Stimulated activated CD4-positive, alpha-beta T cell treated with anti-CD3 and anti-CD28 coated beads, TNF-alpha, amount 100 ng/mL, for 4 hours (primary cell): Measurements from ENCODE around the gene CMTM1.
A peak's percentile ranks its signal among the peaks of the same experiment; 100 is the strongest.
"Not testable (repeated sequence)": the region's sequence is repeated elsewhere in the genome, so short reads cannot be mapped to it uniquely, and the experiment has no call there.

Source experiments
- DNase-seq, 3 experiments: peaks; one replicate each; pipeline ENCODE4 v3.0.0-alpha.2; 2020; ENCODE audit warnings: low read depth in 3 of 3

CMTM1 gene

DNA sequence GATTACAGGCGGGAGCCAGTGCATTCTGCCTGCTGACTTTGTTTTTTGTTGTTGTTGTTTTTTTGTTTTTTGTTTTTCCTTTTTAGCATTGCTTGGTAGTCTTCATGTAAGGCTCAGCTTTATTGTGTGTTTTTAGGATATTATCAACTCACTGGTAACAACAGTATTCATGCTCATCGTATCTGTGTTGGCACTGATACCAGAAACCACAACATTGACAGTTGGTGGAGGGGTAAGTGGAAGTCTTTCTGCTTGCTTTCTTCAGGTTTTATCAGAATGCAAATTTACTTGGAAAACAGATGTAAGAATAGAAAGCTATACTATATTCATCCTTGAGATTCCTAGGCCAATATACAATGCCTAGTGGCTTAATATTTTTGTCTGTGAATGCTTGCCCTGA is 3.3 kb upstream of the CMTM1 start:
- DNase-seq = no peak

DNA sequence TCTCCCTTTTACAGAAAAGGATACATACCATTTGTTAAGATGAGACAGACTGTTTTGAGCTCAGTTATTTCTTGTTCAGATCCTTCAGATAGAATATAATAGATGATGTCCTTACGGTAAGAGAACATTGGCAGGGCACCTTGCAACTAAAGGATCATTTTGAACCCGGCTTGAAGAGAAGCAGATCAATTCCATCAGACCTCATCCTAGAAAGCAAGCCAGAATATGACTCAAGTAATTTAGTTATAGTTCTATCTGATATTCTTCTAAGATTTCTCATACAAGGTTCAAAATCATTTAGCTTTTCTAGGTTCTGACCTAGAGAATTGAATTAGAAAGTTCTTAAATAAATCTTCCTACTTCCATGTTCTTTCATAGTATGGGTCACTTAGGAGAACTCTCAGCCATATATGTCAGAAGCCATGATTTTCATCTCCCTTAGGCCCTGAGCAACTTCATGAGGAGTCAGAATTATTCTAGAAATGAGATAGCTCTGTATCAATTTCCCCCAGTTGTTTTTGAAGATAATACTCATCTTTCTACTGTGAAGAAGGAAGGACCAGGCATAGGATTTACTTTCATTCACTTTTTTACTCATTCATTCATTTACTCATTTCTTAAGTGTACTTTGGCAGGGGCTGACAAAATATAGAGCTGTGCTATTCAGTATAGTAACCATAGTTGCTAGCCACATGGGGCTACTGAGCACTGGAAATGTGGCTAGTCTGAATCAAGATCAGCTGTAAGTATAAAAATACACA is 2.5 kb upstream of the CMTM1 start:
- DNase-seq = no peak

DNA sequence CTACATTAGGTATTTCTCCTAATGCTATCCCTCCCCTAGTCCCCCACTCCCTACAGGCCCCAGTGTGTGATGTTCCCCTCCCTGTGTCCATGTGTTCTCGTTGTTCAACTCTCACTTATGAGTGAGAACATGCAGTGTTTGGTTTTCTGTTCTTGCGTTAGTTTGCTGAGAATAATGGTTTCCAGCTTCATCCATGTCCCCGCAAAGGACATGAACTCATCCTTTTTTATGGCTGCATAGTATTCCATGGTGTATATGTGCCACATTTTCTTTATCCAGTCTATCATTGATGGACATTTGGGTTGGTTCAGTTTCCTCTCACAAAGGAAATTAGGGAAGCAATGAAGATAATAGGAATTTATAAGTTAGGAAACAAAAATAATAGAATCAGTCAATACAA is 1.0 kb downstream of the CMTM1 start:
- not testable (repeated sequence) for DNase-seq

DNA sequence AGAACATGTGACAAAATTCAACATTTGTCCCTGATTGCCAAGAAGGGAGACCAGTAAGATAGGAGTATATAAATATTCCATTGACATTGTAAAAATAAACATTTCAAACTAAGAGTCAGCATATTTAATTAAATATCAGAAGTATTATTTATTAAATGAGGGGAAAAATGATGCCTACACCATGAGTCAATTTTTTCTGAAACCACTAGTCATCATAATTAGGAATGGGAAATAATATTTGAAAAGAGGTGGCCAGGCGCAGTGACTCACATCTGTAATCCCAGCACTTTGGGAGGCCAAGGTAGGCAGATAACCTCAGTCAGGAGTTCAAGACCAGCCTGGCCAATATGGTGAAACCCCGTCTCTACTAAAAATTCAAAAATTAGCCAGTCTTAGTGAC is 2.1 kb downstream of the CMTM1 start:
- DNase-seq = no peak

DNA sequence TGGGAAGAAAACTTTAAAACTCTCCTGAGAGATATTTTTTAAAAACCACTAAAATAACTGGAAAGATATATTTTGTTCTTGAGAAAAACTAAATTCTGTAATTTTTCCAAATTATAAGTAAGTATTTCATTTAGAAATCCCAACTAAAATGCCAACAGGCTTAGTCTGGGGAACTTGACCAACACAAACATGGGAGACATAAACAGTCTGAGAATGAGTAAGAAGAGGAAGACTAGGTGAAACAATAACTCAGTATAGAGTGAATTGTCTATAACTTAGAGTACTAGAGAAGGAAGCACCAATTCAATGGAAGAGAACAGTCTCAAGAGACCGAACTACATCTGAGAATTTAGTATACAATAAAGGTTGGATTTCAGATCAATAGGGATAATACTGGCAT is 2.9 kb downstream of the CMTM1 start:
- DNase-seq = no peak

DNA sequence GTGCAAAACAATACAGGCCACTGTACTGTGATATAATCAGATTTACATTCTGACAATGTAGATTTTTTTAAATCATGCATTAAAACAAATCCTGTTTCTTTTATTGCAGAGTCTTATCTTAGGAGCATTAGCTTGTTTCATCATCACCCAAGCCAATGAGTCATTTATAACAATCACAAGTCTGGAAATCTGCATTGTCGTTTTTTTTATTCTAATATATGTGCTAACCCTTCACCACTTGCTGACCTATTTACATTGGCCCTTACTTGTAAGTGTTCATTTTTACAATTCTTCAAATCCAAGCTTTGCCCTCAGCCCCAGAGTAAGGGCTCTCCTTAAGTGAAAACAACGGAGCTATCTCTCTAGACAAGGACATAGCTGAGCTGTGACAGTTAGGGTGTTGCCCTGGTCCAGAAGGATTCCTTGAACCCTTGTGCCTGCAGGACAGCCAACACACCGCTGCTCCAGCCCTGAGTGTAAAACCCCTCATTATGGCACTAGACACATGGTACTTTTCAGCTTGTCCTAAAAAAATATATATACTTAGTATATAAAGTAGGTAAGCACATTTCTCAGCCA is 3.7 kb downstream of the CMTM1 start:
- DNase-seq = no peak

DNA sequence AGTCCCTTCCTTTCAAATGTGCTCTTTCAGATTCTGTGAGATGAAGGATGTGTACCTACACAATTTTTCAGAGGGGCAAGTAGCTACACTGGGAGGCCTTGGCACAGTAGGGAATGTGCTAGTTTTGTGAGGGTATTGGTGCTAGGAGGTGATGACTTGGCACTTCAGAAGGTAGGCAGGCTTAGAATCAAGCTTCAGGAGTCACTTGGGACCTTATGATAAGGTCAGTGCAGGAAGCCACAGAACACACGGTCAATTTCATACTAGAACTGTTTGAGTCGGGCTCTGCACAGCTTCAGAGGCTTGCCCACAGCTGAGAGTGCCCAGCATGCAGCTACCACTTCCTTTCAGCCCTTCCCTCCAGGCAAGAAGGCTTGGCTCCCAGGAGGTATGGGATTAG is 6.1 kb downstream of the CMTM1 start:
- DNase-seq = no peak

DNA sequence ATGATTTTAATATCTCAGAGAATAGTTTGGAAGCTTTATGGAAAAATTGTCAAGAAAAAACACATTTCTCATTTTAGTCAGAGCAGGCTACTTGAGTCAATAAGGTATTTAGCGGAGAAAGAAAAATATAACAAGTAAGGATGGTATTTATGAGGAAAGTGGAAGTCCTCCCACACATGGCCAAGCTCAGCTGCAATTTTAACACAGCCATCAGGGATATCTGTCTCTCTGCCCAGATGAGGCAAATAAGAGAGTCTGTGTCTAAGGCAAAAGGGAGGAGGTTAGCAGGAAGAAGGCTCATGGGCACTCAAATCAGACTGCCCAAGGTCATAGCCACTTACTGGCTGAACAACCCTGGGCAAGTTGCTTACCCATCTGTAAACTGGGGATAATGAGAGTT is 7.8 kb downstream of the CMTM1 start:
- DNase-seq = no peak

DNA sequence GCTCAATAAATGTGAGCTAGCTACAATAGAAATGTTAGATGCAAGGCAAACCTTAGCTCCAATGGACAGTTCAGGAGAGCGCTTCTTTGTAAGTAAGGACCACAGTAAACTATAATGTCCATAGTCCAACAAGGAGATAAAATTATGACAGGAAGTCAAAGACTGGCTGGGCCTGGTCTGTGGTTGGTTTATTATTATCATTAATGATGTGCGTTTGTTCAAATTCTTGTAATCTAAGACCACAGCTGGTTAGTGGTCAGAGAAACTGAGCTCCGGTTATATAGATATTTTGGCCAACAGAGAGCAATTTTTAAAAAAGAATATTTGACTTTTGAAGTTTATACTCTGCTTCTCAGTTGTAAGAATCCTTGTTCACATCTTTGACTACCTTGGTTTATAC is 8.3 kb downstream of the CMTM1 start:
- DNase-seq = no peak

DNA sequence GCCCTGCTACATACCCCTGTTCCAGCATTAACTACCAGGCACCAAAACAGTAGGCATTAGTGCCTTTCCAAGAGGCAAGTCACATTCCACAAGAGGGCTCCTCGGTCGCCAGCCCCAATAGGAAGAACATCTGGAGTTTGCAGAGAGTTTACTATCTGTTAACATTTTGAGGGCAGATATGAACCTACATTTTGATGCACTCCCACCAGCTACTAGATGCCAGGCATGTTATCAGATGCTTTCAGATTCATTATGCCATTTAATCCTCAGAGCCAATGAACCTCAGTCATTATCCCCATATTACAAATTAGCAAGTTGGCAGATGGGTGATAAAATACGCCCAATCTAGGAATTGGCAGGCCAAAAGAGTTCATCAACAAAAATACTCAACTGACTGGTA is 8.8 kb downstream of the CMTM1 start:
- DNase-seq = no peak

DNA sequence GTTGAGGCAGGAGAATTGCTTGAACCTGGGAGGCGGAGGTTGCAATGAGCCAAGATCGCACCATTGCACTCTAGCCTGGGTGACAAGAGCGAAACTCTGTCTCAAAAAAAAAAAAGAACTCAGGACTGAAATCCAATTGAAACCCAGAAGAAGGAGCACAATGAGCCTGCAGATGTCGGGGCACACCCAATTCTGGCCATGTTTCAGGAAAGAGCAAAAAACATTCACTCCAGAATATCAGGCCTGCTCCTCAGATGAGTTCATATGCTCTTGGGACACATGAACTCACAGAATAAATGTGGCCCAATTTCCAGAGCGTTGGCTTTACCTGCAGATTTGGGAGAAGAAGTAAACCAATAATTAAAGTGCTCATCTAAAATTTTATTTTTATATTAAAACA is 10.1 kb downstream of the CMTM1 start:
- DNase-seq = no peak

DNA sequence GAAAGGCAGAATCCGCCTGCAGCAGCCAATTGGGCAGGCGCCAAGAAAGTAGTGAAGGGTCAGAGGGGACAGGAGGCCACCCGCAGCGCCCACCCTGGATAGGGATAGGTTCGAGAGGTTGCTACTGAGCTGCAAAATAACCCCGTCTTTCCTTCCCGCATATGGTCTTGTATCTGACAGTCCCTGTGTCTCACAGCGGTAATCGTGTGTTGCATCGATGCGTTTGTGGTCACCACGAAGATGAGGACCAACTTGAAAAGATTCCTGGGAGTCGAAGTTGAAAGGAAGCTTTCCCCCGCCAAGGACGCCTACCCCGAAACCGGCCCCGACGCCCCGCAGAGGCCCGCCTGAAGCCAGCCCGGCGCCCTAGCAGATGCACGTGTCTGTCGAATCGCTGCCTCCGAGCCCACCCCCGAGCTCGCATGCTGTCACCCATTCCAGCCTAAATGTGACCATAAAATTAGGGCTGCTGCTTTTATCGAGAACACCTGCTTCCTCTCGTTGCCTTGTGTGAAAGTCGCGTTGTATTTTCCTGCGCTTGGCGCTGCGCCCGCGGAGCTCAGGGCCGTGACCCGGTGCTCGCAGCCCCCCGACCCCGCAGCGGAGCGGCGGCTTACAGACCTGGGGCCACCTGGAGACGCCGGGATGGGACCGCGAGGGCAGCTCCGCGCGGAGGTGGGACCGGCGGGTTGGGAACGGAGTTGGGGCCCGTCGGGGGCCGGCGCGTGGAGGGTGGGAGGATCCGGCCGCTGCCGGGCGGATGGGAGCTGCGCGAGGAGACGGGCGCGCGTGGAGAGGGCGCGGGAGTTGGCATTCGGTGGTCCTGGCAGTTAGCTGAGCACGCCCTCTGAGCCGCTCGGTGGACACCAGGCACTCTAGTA is 12.7 kb downstream of the CMTM1 start, which contains the start of gene CMTM2:
Gene CMTM2, plus strand, starts transcription at position 813 of the 881 bp plus-strand sequence. CDS start 145 bp downstream, outside the sequence.
- no peak for DNase-seq

DNA sequence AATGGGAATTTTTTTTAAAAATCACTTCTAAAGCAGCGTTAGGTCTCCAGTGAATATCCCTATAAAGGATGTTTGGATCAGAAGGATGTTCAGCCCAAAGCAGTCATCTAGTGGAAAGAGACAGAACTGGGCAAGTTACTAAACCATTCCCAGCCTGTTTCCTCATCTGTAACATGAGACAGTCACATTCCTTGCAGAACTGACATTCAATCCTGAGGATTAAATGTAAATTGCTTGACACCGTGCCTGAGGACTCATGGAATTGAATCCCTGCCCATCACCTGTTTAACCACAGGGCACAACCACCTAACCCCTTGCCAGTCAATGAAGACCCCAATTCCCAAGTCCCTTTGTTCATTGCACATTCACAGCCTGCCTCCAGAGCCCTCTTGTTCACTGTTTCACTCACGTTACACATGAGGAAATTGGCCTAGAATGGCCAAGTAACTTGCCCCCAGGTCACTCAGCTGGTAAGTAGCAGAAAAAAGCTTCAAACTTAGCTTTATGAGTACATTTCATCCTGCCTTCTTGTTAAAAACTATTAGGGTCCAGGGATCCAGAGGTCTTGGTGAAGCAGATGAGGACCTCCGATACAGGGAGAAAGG is 14.5 kb downstream of the CMTM1 start:
- DNase-seq = no peak

DNA sequence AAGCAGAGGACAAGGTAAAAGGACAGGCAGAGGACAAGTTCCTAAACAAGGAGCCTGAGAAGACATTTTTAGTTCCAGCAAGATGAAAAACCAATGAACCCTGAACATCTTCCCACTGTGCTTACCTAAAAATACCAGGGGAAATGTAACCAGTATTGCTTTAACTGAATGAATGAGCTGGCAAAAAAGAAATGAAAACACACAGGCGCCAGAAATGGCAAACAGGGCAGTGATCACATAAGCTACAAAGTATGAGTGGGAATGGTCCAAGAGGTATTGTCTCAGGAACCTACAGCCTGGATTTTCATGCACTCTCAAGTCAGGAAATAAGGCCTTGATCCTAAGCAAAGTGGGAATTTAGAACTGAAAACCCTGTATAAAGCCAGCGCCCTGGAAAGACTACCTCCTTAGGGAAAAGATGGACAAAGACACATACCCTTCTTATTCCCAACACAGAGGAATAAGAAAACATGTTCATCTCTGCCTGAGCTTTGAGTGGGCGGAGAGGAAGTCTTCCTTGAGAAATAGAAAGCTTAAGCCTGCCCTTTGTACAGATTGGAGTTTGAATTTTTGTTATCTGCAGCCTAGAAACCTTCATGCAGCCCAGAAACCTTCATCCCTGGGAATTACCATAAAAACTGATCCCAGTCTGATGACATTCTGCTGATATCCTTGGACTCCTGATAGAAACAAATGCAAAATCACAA is 15.2 kb downstream of the CMTM1 start:
- DNase-seq = no peak

DNA sequence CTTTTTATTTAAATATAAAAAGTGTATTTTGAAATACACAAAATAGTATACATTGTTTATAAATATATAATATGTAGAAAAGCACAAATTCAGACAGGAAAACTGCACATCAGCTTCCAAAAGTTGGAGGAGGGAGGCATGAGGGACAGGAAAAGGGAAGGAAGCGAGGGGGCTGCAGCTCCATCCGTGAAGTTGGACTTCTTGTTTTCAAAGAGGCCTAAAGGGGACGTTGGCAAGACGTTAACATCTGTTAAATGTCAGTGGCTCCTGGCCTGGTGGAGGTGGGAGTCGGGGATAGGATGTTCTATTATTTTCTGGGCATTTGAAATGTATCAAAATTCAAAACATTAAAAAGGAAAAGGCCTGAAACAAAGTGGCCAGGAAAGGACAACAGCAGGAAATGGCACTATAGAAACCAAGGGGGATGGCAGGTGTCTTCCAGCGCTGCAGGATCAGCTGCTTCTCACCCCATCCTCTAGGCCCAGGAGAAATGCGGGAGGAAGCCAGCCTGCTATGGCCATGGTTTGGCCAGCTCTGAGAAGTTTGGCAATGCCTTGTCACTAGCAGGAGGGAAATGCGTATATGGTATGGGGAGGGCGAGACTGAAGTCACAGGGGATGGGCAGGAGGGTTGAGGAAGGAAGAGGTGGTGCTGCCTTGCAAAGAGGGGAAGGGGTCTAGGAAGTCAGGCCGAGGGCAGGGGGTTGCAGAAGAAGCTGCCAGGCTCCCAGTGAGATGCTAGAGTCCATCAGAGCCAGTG is 19.4 kb downstream of the CMTM1 start:
- DNase-seq = no peak

DNA sequence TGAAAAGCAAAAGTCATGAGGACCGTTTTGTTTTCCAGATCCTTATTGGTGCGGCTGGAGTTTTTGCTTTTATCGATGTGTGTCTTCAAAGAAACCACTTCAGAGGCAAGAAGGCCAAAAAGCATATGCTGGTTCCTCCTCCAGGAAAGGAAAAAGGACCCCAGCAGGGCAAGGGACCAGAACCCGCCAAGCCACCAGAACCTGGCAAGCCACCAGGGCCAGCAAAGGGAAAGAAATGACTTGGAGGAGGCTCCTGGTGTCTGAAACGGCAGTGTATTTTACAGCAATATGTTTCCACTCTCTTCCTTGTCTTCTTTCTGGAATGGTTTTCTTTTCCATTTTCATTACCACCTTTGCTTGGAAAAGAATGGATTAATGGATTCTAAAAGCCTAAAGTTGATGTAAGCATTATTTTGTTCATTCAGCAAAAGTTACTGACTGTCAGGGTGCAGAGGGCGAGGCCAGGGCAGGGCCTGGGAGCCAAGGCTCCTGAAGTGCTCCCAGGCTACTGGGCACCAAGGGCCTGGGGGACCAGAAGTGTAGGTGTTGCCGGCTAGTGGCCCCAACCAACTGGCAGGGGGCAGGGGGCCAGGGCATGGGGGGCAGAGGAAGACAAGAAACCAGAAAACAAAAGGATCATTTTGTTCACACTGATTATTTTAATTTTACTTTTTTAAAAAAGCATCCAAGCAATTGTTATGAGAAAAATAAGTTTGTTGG is 21.8 kb downstream of the CMTM1 start:
- no peak for DNase-seq

DNA sequence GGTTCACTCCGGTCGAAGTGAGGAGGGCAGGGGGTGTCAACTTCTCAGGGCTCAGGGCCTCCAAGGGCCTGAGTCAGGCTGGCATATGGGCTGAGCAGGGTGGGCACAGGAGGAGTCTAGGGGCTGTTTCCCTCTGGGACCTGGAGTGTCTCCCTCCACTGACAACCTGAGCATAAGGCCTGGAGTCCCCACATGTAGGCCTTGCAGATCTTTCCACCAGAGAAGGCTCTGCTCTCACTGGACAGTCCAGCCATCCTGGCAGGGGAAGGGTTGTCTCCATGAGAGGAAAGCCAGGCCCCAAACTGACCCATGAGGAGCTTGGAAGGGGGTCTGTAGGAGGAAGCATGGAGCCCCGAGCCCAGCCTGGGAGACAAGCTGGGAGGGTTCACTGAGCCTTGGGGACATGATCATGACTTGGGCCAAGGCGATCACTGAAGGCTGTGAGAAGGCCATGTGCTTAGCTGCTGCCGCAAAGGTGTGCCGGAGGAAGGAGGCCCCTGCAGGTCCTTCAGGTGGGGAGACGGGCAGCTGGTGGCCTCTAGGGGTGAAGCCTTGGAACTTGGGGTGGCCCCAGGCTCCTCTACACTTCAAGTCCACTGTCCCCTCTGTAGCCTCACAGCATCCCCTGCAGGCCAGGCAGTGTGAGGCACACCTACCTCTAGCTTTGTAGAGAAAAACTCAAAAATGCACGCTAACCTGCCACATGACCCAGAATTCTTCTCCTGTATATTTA is 22.9 kb downstream of the CMTM1 start:
- peak in 2 of 3 experiments; percentile 26 to 41 for DNase-seq

DNA sequence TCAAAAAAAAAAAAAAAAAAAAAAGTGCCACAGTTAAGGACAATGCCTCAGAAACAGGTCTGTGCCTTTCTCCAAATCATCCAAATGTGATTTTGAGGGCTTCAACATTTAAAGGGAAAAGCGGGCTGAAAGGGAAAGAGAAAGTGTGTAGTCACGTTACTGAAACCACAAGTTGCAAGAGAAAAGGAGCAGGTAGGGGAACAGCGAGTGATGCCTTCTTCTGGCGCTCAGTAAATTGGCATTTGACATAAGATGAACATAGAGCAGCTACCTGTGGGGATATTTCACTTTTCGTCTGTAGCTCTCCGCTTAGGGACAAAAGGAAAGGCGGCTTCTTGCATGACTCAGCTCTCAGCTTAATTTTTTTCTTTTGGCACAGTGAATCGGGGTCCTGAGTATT is 24.1 kb downstream of the CMTM1 start:
- DNase-seq = no peak

DNA sequence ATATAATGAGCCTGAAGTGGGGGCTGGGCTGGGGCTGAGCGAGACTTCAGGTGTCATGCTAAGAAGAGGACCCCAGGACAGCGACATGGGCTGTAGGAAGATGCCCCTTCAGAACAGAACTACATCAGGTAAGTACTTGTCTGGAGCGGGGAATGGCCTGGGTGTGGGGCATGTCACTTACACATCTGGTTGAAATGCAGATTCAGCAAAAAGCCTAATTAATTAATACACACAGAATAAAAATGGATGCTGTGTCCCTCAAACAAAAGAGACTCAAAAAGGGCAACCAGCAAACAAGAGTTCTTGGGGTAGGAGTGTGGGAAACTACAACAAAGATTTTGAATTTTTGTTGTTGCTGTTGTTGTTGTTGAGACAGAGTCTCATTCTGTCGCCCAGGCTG is 24.8 kb downstream of the CMTM1 start:
- DNase-seq = no peak

DNA sequence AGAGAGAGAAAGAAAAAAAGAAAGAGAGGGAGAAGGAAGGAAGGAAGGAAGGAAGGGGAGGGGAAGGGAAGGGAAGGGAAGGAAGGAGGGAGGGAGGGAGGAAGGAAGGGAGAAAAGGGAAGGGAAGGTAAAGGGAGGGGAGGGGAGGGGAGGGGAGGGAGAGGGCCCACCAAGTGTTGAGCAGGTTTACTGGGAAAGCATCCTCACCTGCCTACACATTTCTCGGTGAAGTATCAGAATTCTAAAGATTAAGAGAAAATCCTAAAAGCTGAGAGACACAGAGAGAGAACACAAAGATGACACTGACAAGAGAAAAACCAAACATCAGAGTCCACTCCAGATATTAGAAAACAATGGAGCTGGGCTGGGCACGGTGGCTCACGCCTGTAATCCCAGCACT is 26.0 kb downstream of the CMTM1 start:
- DNase-seq = no peak
